ENCODE measurements around the gene VWA8. TPM values are rescaled to one million over a fixed set of nuclear protein-coding genes. Genes with fewer than 3 reads are reported as not detected.

The VWA8 gene
- total and polyA plus RNA-seq, 2 experiments from 2014 or later: 6.3 to 24.6 TPM

GRCh38 chr13:41821238-41821594 is 139.7 kb downstream of the VWA8 start (continued):
- TF ChIP-seq EZH2 (IDR thresholded peaks at IDR 0.05; ENCODE audit: low read depth, unreplicated experiment) (no peak), JUNB (IDR thresholded peaks at IDR 0.05; ENCODE audit: unreplicated experiment) (no peak), ZNF114 (CRISPR knock-in tag; IDR thresholded peaks at IDR 0.05) (no peak)
- TF ChIP-seq, protein P1, sequence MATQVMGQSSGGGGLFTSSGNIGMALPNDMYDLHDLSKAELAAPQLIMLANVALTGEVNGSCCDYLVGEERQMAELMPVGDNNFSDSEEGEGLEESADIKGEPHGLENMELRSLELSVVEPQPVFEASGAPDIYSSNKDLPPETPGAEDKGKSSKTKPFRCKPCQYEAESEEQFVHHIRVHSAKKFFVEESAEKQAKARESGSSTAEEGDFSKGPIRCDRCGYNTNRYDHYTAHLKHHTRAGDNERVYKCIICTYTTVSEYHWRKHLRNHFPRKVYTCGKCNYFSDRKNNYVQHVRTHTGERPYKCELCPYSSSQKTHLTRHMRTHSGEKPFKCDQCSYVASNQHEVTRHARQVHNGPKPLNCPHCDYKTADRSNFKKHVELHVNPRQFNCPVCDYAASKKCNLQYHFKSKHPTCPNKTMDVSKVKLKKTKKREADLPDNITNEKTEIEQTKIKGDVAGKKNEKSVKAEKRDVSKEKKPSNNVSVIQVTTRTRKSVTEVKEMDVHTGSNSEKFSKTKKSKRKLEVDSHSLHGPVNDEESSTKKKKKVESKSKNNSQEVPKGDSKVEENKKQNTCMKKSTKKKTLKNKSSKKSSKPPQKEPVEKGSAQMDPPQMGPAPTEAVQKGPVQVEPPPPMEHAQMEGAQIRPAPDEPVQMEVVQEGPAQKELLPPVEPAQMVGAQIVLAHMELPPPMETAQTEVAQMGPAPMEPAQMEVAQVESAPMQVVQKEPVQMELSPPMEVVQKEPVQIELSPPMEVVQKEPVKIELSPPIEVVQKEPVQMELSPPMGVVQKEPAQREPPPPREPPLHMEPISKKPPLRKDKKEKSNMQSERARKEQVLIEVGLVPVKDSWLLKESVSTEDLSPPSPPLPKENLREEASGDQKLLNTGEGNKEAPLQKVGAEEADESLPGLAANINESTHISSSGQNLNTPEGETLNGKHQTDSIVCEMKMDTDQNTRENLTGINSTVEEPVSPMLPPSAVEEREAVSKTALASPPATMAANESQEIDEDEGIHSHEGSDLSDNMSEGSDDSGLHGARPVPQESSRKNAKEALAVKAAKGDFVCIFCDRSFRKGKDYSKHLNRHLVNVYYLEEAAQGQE (IDR thresholded peaks at IDR 0.05; ENCODE audit: unreplicated experiment): no peak
- TF ChIP-seq, protein P2, sequence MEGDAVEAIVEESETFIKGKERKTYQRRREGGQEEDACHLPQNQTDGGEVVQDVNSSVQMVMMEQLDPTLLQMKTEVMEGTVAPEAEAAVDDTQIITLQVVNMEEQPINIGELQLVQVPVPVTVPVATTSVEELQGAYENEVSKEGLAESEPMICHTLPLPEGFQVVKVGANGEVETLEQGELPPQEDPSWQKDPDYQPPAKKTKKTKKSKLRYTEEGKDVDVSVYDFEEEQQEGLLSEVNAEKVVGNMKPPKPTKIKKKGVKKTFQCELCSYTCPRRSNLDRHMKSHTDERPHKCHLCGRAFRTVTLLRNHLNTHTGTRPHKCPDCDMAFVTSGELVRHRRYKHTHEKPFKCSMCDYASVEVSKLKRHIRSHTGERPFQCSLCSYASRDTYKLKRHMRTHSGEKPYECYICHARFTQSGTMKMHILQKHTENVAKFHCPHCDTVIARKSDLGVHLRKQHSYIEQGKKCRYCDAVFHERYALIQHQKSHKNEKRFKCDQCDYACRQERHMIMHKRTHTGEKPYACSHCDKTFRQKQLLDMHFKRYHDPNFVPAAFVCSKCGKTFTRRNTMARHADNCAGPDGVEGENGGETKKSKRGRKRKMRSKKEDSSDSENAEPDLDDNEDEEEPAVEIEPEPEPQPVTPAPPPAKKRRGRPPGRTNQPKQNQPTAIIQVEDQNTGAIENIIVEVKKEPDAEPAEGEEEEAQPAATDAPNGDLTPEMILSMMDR (conservative IDR thresholded peaks at IDR 0.05; ENCODE audit: low read depth in 2 of 2): no peak

GRCh38 chr13:41820581-41821237 is 140.2 kb downstream of the VWA8 start:
- no peaks in the 10 kb centered on the region; the same call in 1 of the 2 replicates for H3K36me3 ChIP-seq (ENCODE audit: insufficient read depth)
- H3K27ac ChIP-seq (ENCODE audit: low read depth): 0 out of 2 replicates have a peak overlapping the region, but pooled peaks have one; percentile 5
- H3K4me3 ChIP-seq: no peak overlapping the region
- H3K79me2 ChIP-seq (replicated peaks; ENCODE audit: insufficient read depth): no peaks in the 10 kb centered on the region
- DNase-seq (ENCODE audit: low spot score) (no peak), ATAC-seq (no peak)
- H3K9me2 ChIP-seq (ENCODE audit: insufficient read depth): no peaks in the 10 kb centered on the region
- peaks cover 4% of the 10 kb centered on the region; the same call in 1 of the 2 replicates for H3K4me1 ChIP-seq (ENCODE audit: insufficient read depth)
- no peaks in the 10 kb centered on the region for H3F3A ChIP-seq (replicated peaks; ENCODE audit: low read depth)
- H4K20me1 ChIP-seq (replicated peaks; ENCODE audit: insufficient read depth): no peaks in the 10 kb centered on the region
- no peaks in the 10 kb centered on the region for H3K27me3 ChIP-seq (ENCODE audit: insufficient read depth)
- Mint-ChIP-seq H3K27me3 (ENCODE audit: insufficient read depth, low read depth, poor library complexity) (no peaks in the 10 kb centered on the region), H3K27ac (no peak overlapping the region; the same call in 1 of the 2 replicates), H3K36me3 (ENCODE audit: low read depth) (peaks cover 9% of the 10 kb centered on the region), H3K4me3 (no peak overlapping the region), H3K4me1 (peaks cover 16% of the 10 kb centered on the region), H3K9me3 (no peaks in the 10 kb centered on the region)
- H3K4me2 ChIP-seq: peak overlapping the region; percentile 46
- no peak overlapping the region for H2AFZ ChIP-seq
- TF ChIP-seq ZNF331 (CRISPR knock-in tag; IDR thresholded peaks at IDR 0.05; ENCODE audit: low read depth) (no peak), ZNF462 (CRISPR knock-in tag; IDR thresholded peaks at IDR 0.05) (no peak), STAT1 (IDR thresholded peaks at IDR 0.05; ENCODE audit: unreplicated experiment) (no peak), ZNF114 (CRISPR knock-in tag; IDR thresholded peaks at IDR 0.05) (no peak)
- TF ChIP-seq, protein P1 (IDR thresholded peaks at IDR 0.05; ENCODE audit: unreplicated experiment): no peak

Measured in GM23338 (cell line).